Mesodermal cell (in vitro differentiated cells): Measurements from ENCODE around the gene DNAH11.
"Not testable (repeated sequence)": the region's sequence is repeated elsewhere in the genome, so short reads cannot be mapped to it uniquely, and the experiment has no call there.

Source experiments
- H3K27ac ChIP-seq: 2 replicates; pipeline ENCODE4 v1.7.0; 2013; ENCODE audit warnings: mild to moderate bottlenecking, low read depth, low read length, moderate library complexity; ENCODE audit not compliant: severe bottlenecking
- H3K36me3 ChIP-seq: 2 replicates; pipeline ENCODE4 v1.7.1; 2013; ENCODE audit warnings: mild to moderate bottlenecking, low read length, moderate library complexity; ENCODE audit not compliant: control insufficient read depth, insufficient read depth
- H3K4me1 ChIP-seq: one replicate; pipeline ENCODE4 v1.7.1; 2013; ENCODE audit warnings: mild to moderate bottlenecking, low read length; ENCODE audit not compliant: insufficient read depth, control insufficient read depth, poor library complexity, severe bottlenecking
- H3K4me3 ChIP-seq: 2 replicates; pipeline ENCODE4 v1.7.0; 2013; ENCODE audit warnings: low read length, control low read depth, mild to moderate bottlenecking; ENCODE audit not compliant: insufficient read depth, poor library complexity, severe bottlenecking; ENCODE audit errors: extremely low read depth
- H3K9me3 ChIP-seq: 2 replicates; pipeline ENCODE4 v1.7.1; 2013; ENCODE audit warnings: mild to moderate bottlenecking, low read length, moderate library complexity; ENCODE audit not compliant: control insufficient read depth
- WGBS, 2 experiments: methylation state at CpG; one replicate each; pipeline ENCODE4 v1.1.5; 2013; ENCODE audit warnings: missing lambda C conversion rate in 2 of 2; ENCODE audit not compliant: insufficient coverage in 2 of 2; 5-methylcytosine and 5-hydroxymethylcytosine counted together

Gene DNAH11

GRCh38 chr7:21532485-21532884 lies 10.4 kb upstream of the DNAH11 start:
- H3K4me3 ChIP-seq, H3K4me1 ChIP-seq, H3K9me3 ChIP-seq, H3K36me3 ChIP-seq, H3K27ac ChIP-seq: not testable (repeated sequence)
- WGBS, 2 experiments = no CpG with 5 or more reads among the region's 1 CpG

GRCh38 chr7:21533646-21534045 lies 9.2 kb upstream of the DNAH11 start:
- not testable (repeated sequence) for H3K9me3 ChIP-seq, H3K4me1 ChIP-seq, H3K4me3 ChIP-seq, H3K27ac ChIP-seq, H3K36me3 ChIP-seq

GRCh38 chr7:21536445-21537118 lies 6.3 kb upstream of the DNAH11 start:
- H3K27ac ChIP-seq, H3K9me3 ChIP-seq, H3K36me3 ChIP-seq, H3K4me3 ChIP-seq, H3K4me1 ChIP-seq: not testable (repeated sequence)
- WGBS, 2 experiments = 96 to 98% methylated on average over 13 to 22 of the region's 27 CpGs

- no peak overlapping the region for H3K4me3 ChIP-seq
- H3K27ac ChIP-seq = no peak overlapping the region
- H3K36me3 ChIP-seq = no peaks in the 10 kb centered on the region
- no peaks in the 10 kb centered on the region for H3K4me1 ChIP-seq
- no peaks in the 10 kb centered on the region for H3K9me3 ChIP-seq
- WGBS, 2 experiments = 78 to 100% methylated on average over 2 of the region's 3 CpGs
These were observed 3.8 kb upstream of the DNAH11 start for GRCh38 chr7:21538936-21539495.

GRCh38 chr7:21543528-21544302 lies 876 bp downstream of the DNAH11 start:
- Histone ChIP-seq H3K36me3 (no peaks in the 10 kb centered on the region), H3K4me3 (peak overlapping the region; percentile 37), H3K9me3 (no peaks in the 10 kb centered on the region), H3K4me1 (no peaks in the 10 kb centered on the region), H3K27ac (no peak overlapping the region)
- 13 to 14% methylated on average over 19 to 23 of the region's 31 CpGs for WGBS, 2 experiments

- Histone ChIP-seq H3K27ac (no peak overlapping the region), H3K4me3 (no peak overlapping the region), H3K4me1 (no peaks in the 10 kb centered on the region), H3K36me3 (no peaks in the 10 kb centered on the region), H3K9me3 (no peaks in the 10 kb centered on the region)
- 43 to 50% methylated on average over 1 of the region's 3 CpGs for WGBS, 2 experiments
These were observed 1.4 kb downstream of the DNAH11 start for GRCh38 chr7:21544303-21544656.

GRCh38 chr7:21544715-21545114 lies 1.9 kb downstream of the DNAH11 start:
- WGBS, 2 experiments = no CpG with 5 or more reads among the region's 3 CpGs
- H3K36me3 ChIP-seq = no peaks in the 10 kb centered on the region

GRCh38 chr7:21547501-21547900 lies 4.7 kb downstream of the DNAH11 start:
- 84 to 86% methylated on average over 2 of the region's 3 CpGs for WGBS, 2 experiments
- Histone ChIP-seq H3K36me3 (no peaks in the 10 kb centered on the region), H3K27ac (no peak overlapping the region), H3K4me1 (no peaks in the 10 kb centered on the region), H3K4me3 (no peak overlapping the region), H3K9me3 (no peaks in the 10 kb centered on the region)

More at GRCh38 chr7:21544715-21545114, 1.9 kb downstream of the DNAH11 start:
- H3K9me3 ChIP-seq = no peaks in the 10 kb centered on the region
- H3K4me3 ChIP-seq = no peak overlapping the region
- no peak overlapping the region for H3K27ac ChIP-seq
- no peaks in the 10 kb centered on the region for H3K4me1 ChIP-seq

- H3K4me1 ChIP-seq = no peaks in the 10 kb centered on the region
- H3K36me3 ChIP-seq = no peaks in the 10 kb centered on the region
- WGBS, 2 experiments = 63 to 100% methylated on average over 1 of the region's 3 CpGs
- no peak overlapping the region for H3K27ac ChIP-seq
- H3K4me3 ChIP-seq = no peak overlapping the region
- no peaks in the 10 kb centered on the region for H3K9me3 ChIP-seq
These were observed 5.7 kb downstream of the DNAH11 start for GRCh38 chr7:21548491-21548890.

GRCh38 chr7:21550076-21550475 lies 7.2 kb downstream of the DNAH11 start:
- H3K4me3 ChIP-seq = no peak overlapping the region
- no peak overlapping the region for H3K27ac ChIP-seq
- no peaks in the 10 kb centered on the region for H3K9me3 ChIP-seq
- H3K4me1 ChIP-seq = no peaks in the 10 kb centered on the region
- 83 to 87% methylated on average over 1 to 3 of the region's 3 CpGs for WGBS, 2 experiments
- no peaks in the 10 kb centered on the region for H3K36me3 ChIP-seq
